Mesothelial cell of epicardium (in vitro differentiated cells): Measurements from ENCODE around the gene UNC79. TPM values are rescaled to one million over a fixed set of nuclear protein-coding genes. Genes with fewer than 3 reads are reported as not detected.

Experiments
- DNase-seq, 2 experiments: peaks; one replicate each; pipeline ENCODE4 v3.0.0; 2021; ENCODE audit warnings: low spot score in 2 of 2; ENCODE audit not compliant: unreplicated experiment in 2 of 2
- H3K27ac Mint-ChIP-seq: 2 replicates; pipeline ENCODE4 v1.8.0; 2021; ENCODE audit warnings: mixed read lengths
- H3K27me3 Mint-ChIP-seq: 2 replicates; pipeline ENCODE4 v1.8.0; 2021; ENCODE audit warnings: low read depth, mixed read lengths
- H3K36me3 Mint-ChIP-seq: 2 replicates; pipeline ENCODE4 v1.8.0; 2021; ENCODE audit warnings: mixed read lengths
- H3K4me1 Mint-ChIP-seq: 2 replicates; pipeline ENCODE4 v1.8.0; 2021; ENCODE audit warnings: mixed read lengths
- H3K4me3 Mint-ChIP-seq: 2 replicates; pipeline ENCODE4 v1.8.0; 2021; ENCODE audit warnings: mild to moderate bottlenecking, moderate library complexity, mixed read lengths
- H3K9me3 Mint-ChIP-seq: 2 replicates; pipeline ENCODE4 v1.8.0; 2021; ENCODE audit warnings: mixed read lengths
- CTCF ChIP-seq: fragments of 200-600 bp; sonication (generic); IDR thresholded peaks from one replicate; pipeline ENCODE4 v1.5.0; 2021; ENCODE audit warnings: antibody characterized with exemption; ENCODE audit not compliant: unreplicated experiment
- total RNA-seq: library from RNA; stranded (reverse); gene quantifications from 3 replicates; pipeline ENCODE4 v1.2.1, GENCODE V29; 2021

Gene UNC79
- total RNA-seq, 1 donor from 2014 or later = 0.92 TPM

- no peak overlapping the region for H3K27ac Mint-ChIP-seq
- no peak for TF ChIP-seq CTCF
- no peaks in the 10 kb centered on the region for H3K36me3 Mint-ChIP-seq
- H3K4me3 Mint-ChIP-seq = no peak overlapping the region
- peaks cover 4% of the 10 kb centered on the region for H3K9me3 Mint-ChIP-seq
- no peaks in the 10 kb centered on the region for H3K4me1 Mint-ChIP-seq
- H3K27me3 Mint-ChIP-seq = peaks cover 34% of the 10 kb centered on the region
- no peak for DNase-seq
These were observed 23.5 kb downstream of the UNC79 start for GRCh38 chr14:93454224-93454623.

GRCh38 chr14:93456356-93456755, 25.6 kb downstream of the UNC79 start:
- TF ChIP-seq CTCF = no peak
- Mint-ChIP-seq H3K27ac (no peak overlapping the region), H3K9me3 (no peaks in the 10 kb centered on the region)

GRCh38 chr14:93458234-93458633, 27.5 kb downstream of the UNC79 start:
- no peak for DNase-seq
- TF ChIP-seq CTCF = no peak
- Mint-ChIP-seq H3K4me1 (peaks cover 3% of the 10 kb centered on the region), H3K9me3 (no peaks in the 10 kb centered on the region), H3K27me3 (peaks cover 32% of the 10 kb centered on the region), H3K4me3 (no peak overlapping the region), H3K27ac (no peak overlapping the region), H3K36me3 (no peaks in the 10 kb centered on the region)

More at GRCh38 chr14:93456356-93456755, 25.6 kb downstream of the UNC79 start:
- no peaks in the 10 kb centered on the region for H3K36me3 Mint-ChIP-seq
- DNase-seq = no peak
- no peaks in the 10 kb centered on the region for H3K4me1 Mint-ChIP-seq
- H3K4me3 Mint-ChIP-seq = no peak overlapping the region
- H3K27me3 Mint-ChIP-seq = peaks cover 28% of the 10 kb centered on the region

GRCh38 chr14:93462479-93462878, 31.7 kb downstream of the UNC79 start:
- Mint-ChIP-seq H3K36me3 (no peaks in the 10 kb centered on the region), H3K27me3 (peaks cover 16% of the 10 kb centered on the region), H3K27ac (no peak overlapping the region), H3K4me3 (no peak overlapping the region), H3K4me1 (peaks cover 3% of the 10 kb centered on the region), H3K9me3 (no peaks in the 10 kb centered on the region)
- no peak for TF ChIP-seq CTCF
- no peak for DNase-seq

- Mint-ChIP-seq H3K27me3 (peaks cover 14% of the 10 kb centered on the region), H3K36me3 (no peaks in the 10 kb centered on the region), H3K4me1 (peaks cover 3% of the 10 kb centered on the region), H3K9me3 (no peaks in the 10 kb centered on the region), H3K27ac (no peak overlapping the region), H3K4me3 (no peak overlapping the region)
- DNase-seq = no peak
- no peak for TF ChIP-seq CTCF
These were observed 33.5 kb downstream of the UNC79 start for GRCh38 chr14:93464271-93464670.

- no peak overlapping the region for H3K4me3 Mint-ChIP-seq
- no peaks in the 10 kb centered on the region for H3K4me1 Mint-ChIP-seq
- H3K27ac Mint-ChIP-seq = no peak overlapping the region
- peaks cover 32% of the 10 kb centered on the region for H3K27me3 Mint-ChIP-seq
- DNase-seq = no peak
- no peaks in the 10 kb centered on the region for H3K9me3 Mint-ChIP-seq
- no peak for TF ChIP-seq CTCF
- no peaks in the 10 kb centered on the region for H3K36me3 Mint-ChIP-seq
These were observed 44.7 kb downstream of the UNC79 start for GRCh38 chr14:93475471-93475870.
